Uterus (tissue), 2 donors: ENCODE measurements around the gene STK36.

Source experiments
- POLR2A ChIP-seq, 2 donors: fragments of 450-650 bp; IDR thresholded peaks; one replicate each; pipeline ENCODE4 v1.6.1; 2016; ENCODE audit warnings: antibody characterized with exemption in 2 of 2, mild to moderate bottlenecking in 1 of 2, moderate library complexity in 1 of 2
- TF ChIP-seq, protein P1 (sequence below), 4 experiments: fragments of 200-600 bp in 2 of 4; fragments of 450-650 bp in 2 of 4; sonication (generic) in 2 of 4; IDR thresholded peaks; one replicate each; pipeline ENCODE4 v1.5.1; 2016 to 2019; ENCODE audit warnings: antibody characterized with exemption in 4 of 4, mild to moderate bottlenecking in 2 of 4, moderate library complexity in 1 of 4

DNA sequence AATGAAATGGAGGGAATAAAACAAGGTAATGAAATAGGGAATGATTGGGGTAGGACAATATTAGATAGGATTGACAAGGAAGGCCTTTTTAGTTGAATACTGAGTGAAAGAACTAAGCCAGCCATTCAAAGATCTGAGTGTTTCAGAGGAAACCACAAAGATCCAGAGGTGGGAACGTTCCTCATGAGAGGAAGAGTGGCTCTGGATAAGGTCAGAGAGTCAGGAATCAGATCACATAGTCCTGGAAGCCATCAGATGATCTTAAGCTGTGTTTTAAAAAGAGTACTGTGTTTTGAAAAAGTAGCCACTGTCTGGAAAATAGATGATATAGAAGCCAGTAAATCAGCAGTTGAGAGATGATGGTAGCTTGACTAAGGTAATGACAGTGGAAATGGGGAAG, 50.5 kb downstream of the STK36 start:
- TF ChIP-seq, protein P1, sequence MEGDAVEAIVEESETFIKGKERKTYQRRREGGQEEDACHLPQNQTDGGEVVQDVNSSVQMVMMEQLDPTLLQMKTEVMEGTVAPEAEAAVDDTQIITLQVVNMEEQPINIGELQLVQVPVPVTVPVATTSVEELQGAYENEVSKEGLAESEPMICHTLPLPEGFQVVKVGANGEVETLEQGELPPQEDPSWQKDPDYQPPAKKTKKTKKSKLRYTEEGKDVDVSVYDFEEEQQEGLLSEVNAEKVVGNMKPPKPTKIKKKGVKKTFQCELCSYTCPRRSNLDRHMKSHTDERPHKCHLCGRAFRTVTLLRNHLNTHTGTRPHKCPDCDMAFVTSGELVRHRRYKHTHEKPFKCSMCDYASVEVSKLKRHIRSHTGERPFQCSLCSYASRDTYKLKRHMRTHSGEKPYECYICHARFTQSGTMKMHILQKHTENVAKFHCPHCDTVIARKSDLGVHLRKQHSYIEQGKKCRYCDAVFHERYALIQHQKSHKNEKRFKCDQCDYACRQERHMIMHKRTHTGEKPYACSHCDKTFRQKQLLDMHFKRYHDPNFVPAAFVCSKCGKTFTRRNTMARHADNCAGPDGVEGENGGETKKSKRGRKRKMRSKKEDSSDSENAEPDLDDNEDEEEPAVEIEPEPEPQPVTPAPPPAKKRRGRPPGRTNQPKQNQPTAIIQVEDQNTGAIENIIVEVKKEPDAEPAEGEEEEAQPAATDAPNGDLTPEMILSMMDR (IDR thresholded peaks at IDR 0.05): no peak
- no peak for TF ChIP-seq POLR2A (IDR thresholded peaks at IDR 0.05)
